ENCODE results near the gene ZBTB43.

ZBTB43 gene

GRCh38 chr9:126877418-126877817 is 72.6 kb downstream of the ZBTB43 start:
- DNase-seq (ENCODE audit: low read depth), result no peak
- H3K4me3 ChIP-seq (ENCODE audit: low read depth, low read length), result no peak overlapping the region

- DNase-seq (ENCODE audit: low read depth), result no peak
- no peak overlapping the region for H3K4me3 ChIP-seq (ENCODE audit: low read depth, low read length)
Measured at GRCh38 chr9:126879288-126879687, 74.4 kb downstream of the ZBTB43 start.

GRCh38 chr9:126880226-126880946 is 75.5 kb downstream of the ZBTB43 start:
- DNase-seq (ENCODE audit: low read depth), result no peak
- no peak overlapping the region for H3K4me3 ChIP-seq (ENCODE audit: low read depth, low read length)

GRCh38 chr9:126880947-126881332 is 76.1 kb downstream of the ZBTB43 start:
- H3K4me3 ChIP-seq (ENCODE audit: low read depth, low read length), result no peak overlapping the region
- no peak for DNase-seq (ENCODE audit: low read depth)

- no peak overlapping the region for H3K4me3 ChIP-seq (ENCODE audit: low read depth, low read length)
- no peak for DNase-seq (ENCODE audit: low read depth)
Measured at GRCh38 chr9:126882746-126883145, 77.9 kb downstream of the ZBTB43 start.

GRCh38 chr9:126883636-126884035 is 78.8 kb downstream of the ZBTB43 start:
- DNase-seq (ENCODE audit: low read depth), result no peak
- H3K4me3 ChIP-seq (ENCODE audit: low read depth, low read length), result no peak overlapping the region

- no peak for DNase-seq (ENCODE audit: low read depth)
Measured at GRCh38 chr9:126885131-126885641, 80.3 kb downstream of the ZBTB43 start.

GRCh38 chr9:126886034-126886822 is 81.4 kb downstream of the ZBTB43 start:
- no peak overlapping the region for H3K4me3 ChIP-seq (ENCODE audit: low read depth, low read length)
- no peak for DNase-seq (ENCODE audit: low read depth)

More at GRCh38 chr9:126885131-126885641, 80.3 kb downstream of the ZBTB43 start:
- H3K4me3 ChIP-seq (ENCODE audit: low read depth, low read length), result no peak overlapping the region

GRCh38 chr9:126886897-126887296 is 82.1 kb downstream of the ZBTB43 start:
- no peak overlapping the region for H3K4me3 ChIP-seq (ENCODE audit: low read depth, low read length)
- DNase-seq (ENCODE audit: low read depth), result no peak
